ENCODE results near the gene HOXD8.

DNA sequence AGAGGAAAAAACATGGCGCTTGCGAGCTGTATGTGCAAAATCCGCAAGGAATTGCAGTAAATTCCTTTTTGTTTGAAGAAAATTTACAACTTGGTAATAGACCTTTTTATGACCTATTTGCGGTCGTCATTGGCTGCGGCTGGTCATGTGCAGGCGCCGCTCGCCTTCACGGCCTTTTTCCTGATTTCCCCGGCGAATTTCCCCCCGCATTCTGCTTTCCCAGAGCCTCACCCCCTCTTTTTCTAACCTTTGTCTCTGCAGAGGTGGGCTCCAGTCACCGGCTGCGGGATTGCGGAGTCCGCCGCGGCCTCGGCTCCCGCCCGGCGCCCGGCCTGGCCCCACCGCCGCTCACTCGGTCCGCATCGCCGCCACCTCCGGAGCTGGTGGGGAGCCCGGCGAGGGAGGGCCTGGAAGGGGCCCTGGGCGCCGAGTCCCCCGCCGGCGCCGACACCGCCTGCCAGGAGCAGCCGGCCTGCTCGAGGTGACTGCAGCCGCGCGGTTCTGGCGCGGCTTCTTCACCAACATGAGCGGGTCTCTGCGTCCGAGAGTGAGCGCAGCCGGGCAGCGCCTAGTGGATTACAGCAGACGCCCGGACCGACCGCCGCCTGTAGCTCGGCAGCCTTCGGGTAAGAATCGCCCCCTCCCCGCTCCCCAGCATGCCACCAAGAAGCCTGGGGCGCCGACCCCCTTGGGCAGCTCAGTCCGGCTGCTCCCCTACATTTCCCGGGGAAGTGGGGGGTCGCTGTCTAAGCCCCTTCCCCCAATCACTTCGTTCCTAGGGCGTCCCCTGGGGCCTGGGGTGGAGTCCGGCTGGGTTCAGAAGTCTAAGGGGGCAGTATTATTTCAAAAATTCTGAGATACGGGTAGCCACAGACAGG, 7.1 kb downstream of the HOXD8 start:
- TF ChIP-seq, protein P1, sequence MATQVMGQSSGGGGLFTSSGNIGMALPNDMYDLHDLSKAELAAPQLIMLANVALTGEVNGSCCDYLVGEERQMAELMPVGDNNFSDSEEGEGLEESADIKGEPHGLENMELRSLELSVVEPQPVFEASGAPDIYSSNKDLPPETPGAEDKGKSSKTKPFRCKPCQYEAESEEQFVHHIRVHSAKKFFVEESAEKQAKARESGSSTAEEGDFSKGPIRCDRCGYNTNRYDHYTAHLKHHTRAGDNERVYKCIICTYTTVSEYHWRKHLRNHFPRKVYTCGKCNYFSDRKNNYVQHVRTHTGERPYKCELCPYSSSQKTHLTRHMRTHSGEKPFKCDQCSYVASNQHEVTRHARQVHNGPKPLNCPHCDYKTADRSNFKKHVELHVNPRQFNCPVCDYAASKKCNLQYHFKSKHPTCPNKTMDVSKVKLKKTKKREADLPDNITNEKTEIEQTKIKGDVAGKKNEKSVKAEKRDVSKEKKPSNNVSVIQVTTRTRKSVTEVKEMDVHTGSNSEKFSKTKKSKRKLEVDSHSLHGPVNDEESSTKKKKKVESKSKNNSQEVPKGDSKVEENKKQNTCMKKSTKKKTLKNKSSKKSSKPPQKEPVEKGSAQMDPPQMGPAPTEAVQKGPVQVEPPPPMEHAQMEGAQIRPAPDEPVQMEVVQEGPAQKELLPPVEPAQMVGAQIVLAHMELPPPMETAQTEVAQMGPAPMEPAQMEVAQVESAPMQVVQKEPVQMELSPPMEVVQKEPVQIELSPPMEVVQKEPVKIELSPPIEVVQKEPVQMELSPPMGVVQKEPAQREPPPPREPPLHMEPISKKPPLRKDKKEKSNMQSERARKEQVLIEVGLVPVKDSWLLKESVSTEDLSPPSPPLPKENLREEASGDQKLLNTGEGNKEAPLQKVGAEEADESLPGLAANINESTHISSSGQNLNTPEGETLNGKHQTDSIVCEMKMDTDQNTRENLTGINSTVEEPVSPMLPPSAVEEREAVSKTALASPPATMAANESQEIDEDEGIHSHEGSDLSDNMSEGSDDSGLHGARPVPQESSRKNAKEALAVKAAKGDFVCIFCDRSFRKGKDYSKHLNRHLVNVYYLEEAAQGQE (IDR thresholded peaks at IDR 0.05; ENCODE audit: insufficient read depth in 1 of 2, low read depth in 2 of 2, low read length in 2 of 2), result no peak
- no peak for TF ChIP-seq FOXP2 (optimal IDR thresholded peaks at IDR 0.05; ENCODE audit: borderline replicate concordance, extremely low read depth, extremely low read length, insufficient read depth)
- no peak for TF ChIP-seq POLR2AphosphoS5 (IDR thresholded peaks at IDR 0.05; ENCODE audit: low read depth, low read length)
- TF ChIP-seq SIN3A (IDR thresholded peaks at IDR 0.05; ENCODE audit: borderline replicate concordance, insufficient read depth, low read length), result no peak
- TF ChIP-seq TAF1 (IDR thresholded peaks at IDR 0.05; ENCODE audit: borderline replicate concordance, insufficient read depth, low read length), result no peak
